HepG2 (cell line): ENCODE data around the gene E2F1. TPM values are rescaled to one million over a fixed set of nuclear protein-coding genes. Genes with fewer than 3 reads are reported as not detected.
A peak's percentile ranks its signal among the peaks of the same experiment; 100 is the strongest.

Experiments used
- ARNT ChIP-seq: fragments of 450-650 bp; IDR thresholded peaks from 2 replicates; pipeline ENCODE4 v1.6.1; 2017
- ATF7-NPFF ChIP-seq: sonication (generic); formaldehyde crosslinking; IDR thresholded peaks from 2 replicates; pipeline ENCODE4 v1.8.1; 2023; ENCODE audit warnings: mild to moderate bottlenecking, low read depth, missing genetic modification reagents, moderate library complexity
- BCL6 ChIP-seq: IDR thresholded peaks from 2 replicates; pipeline ENCODE4 v1.6.1; 2016; ENCODE audit warnings: missing genetic modification reagents, missing compliant biosample characterization
- ELF3 ChIP-seq: IDR thresholded peaks from 2 replicates; pipeline ENCODE4 v1.6.1; 2016; ENCODE audit warnings: missing genetic modification reagents, missing compliant biosample characterization
- FOXJ3 ChIP-seq: sonication (generic); formaldehyde crosslinking; IDR thresholded peaks from 2 replicates; pipeline ENCODE4 v1.4.0; 2020; ENCODE audit warnings: missing genetic modification reagents, mild to moderate bottlenecking, borderline replicate concordance
- GLI4 ChIP-seq: sonication (generic); formaldehyde crosslinking; IDR thresholded peaks from 2 replicates; pipeline ENCODE4 v1.5.1; 2020; ENCODE audit warnings: missing genetic modification reagents, mild to moderate bottlenecking, moderate library complexity, borderline replicate concordance
- GMEB2 ChIP-seq: IDR thresholded peaks from 2 replicates; pipeline ENCODE4 v1.6.1; 2016; ENCODE audit warnings: missing biosample characterization, missing genetic modification reagents, low read depth
- HIC2 ChIP-seq: sonication (generic); formaldehyde crosslinking; IDR thresholded peaks from 2 replicates; pipeline ENCODE4 v1.9.0; 2022; ENCODE audit warnings: low read depth, missing genetic modification reagents
- HOXA9 ChIP-seq: sonication (generic); formaldehyde crosslinking; IDR thresholded peaks from 2 replicates; pipeline ENCODE4 v1.8.1; 2022; ENCODE audit warnings: missing genetic modification reagents, mild to moderate bottlenecking, moderate library complexity, borderline replicate concordance
- KDM2A ChIP-seq: sonication (generic); formaldehyde crosslinking; IDR thresholded peaks from 2 replicates; pipeline ENCODE4 v1.4.0; 2020; ENCODE audit warnings: low read depth, missing genetic modification reagents, borderline replicate concordance
- MED1 ChIP-seq: sonication (generic); formaldehyde crosslinking; IDR thresholded peaks from 2 replicates; pipeline ENCODE4 v1.4.0; 2020; ENCODE audit warnings: missing genetic modification reagents
- MYPOP ChIP-seq: sonication (generic); formaldehyde crosslinking; IDR thresholded peaks from 2 replicates; pipeline ENCODE4 v1.8.1; 2023; ENCODE audit warnings: mild to moderate bottlenecking, moderate library complexity, missing genetic modification reagents
- NFRKB ChIP-seq: fragments of 450-650 bp; IDR thresholded peaks from 2 replicates; pipeline ENCODE4 v1.6.1; 2017
- NRL ChIP-seq: sonication (generic); formaldehyde crosslinking; IDR thresholded peaks from 2 replicates; pipeline ENCODE4 v1.5.0; 2020; ENCODE audit warnings: missing genetic modification reagents, mild to moderate bottlenecking, moderate library complexity, borderline replicate concordance
- RXRA ChIP-seq: sonication (generic); formaldehyde crosslinking; IDR thresholded peaks from 2 replicates; pipeline ENCODE4 v1.5.1; 2020; ENCODE audit warnings: missing genetic modification reagents
- SP1 ChIP-seq, 2 experiments: fragments of 450-650 bp in 1 of 2; sonication (generic) in 1 of 2; formaldehyde crosslinking in 1 of 2; IDR thresholded peaks; 2 replicates each; pipeline versions ENCODE4 v1.4.0 to v1.6.1; 2016 to 2020; ENCODE audit warnings: missing genetic modification reagents in 1 of 2
- SRY ChIP-seq: sonication (generic); formaldehyde crosslinking; IDR thresholded peaks from 2 replicates; pipeline ENCODE4 v1.8.0; 2022; ENCODE audit warnings: mild to moderate bottlenecking, missing genetic modification reagents
- ZBTB26 ChIP-seq: IDR thresholded peaks from 2 replicates; pipeline ENCODE4 v1.6.1; 2016; ENCODE audit warnings: missing compliant biosample characterization, missing genetic modification reagents, borderline replicate concordance
- ZFP37 ChIP-seq: sonication (generic); formaldehyde crosslinking; IDR thresholded peaks from 2 replicates; pipeline ENCODE4 v1.4.0; 2020; ENCODE audit warnings: missing genetic modification reagents, borderline replicate concordance
- ZNF12 ChIP-seq: sonication (generic); formaldehyde crosslinking; IDR thresholded peaks from 2 replicates; pipeline ENCODE4 v1.5.0; 2020; ENCODE audit warnings: missing genetic modification reagents
- ZNF121 ChIP-seq: sonication (generic); formaldehyde crosslinking; IDR thresholded peaks from 2 replicates; pipeline ENCODE4 v1.5.0; 2020; ENCODE audit warnings: mild to moderate bottlenecking, missing genetic modification reagents
- ZNF34 ChIP-seq: sonication (generic); formaldehyde crosslinking; IDR thresholded peaks from 2 replicates; pipeline ENCODE4 v1.4.0; 2020; ENCODE audit warnings: mild to moderate bottlenecking, missing genetic modification reagents, borderline replicate concordance
- ZNF382 ChIP-seq: sonication (generic); formaldehyde crosslinking; IDR thresholded peaks from 2 replicates; pipeline ENCODE4 v1.5.0; 2020; ENCODE audit warnings: missing genetic modification reagents, mild to moderate bottlenecking, borderline replicate concordance
- ZNF501 ChIP-seq: sonication (generic); formaldehyde crosslinking; IDR thresholded peaks from 2 replicates; pipeline ENCODE4 v1.5.1; 2020; ENCODE audit warnings: mild to moderate bottlenecking, moderate library complexity, missing genetic modification reagents
- ZNF615 ChIP-seq: sonication (generic); formaldehyde crosslinking; IDR thresholded peaks from 2 replicates; pipeline ENCODE4 v1.5.0; 2020; ENCODE audit warnings: mild to moderate bottlenecking, missing genetic modification reagents, borderline replicate concordance
- ZNF879 ChIP-seq: sonication (generic); formaldehyde crosslinking; IDR thresholded peaks from 2 replicates; pipeline ENCODE4 v1.8.1; 2023; ENCODE audit warnings: missing genetic modification reagents
- polyA plus RNA-seq, 8 experiments: library from polyadenylated mRNA; depleted of rRNA in 3 of 8; stranded (reverse) in 7 of 8; unstranded in 1 of 8; fragments of >200 nt; fragmentation: Illumina TruSeq in 4 of 8; extraction: Trizol in 4 of 8; gene quantifications; 2 replicates each; pipeline versions ENCODE4 v1.2.1 to v1.2.3, GENCODE V29; 2011 to 2016; ENCODE audit warnings: low read depth in 4 of 8, missing spikeins in 1 of 8, mixed read lengths in 1 of 8; ENCODE audit not compliant: insufficient read depth in 1 of 8
- total RNA-seq, 5 experiments: library from RNA; depleted of rRNA; stranded (reverse); fragments of >200 nt; fragmentation: Illumina TruSeq; extraction: Trizol; gene quantifications; 2 replicates each; pipeline ENCODE4 v1.2.3, GENCODE V29; 2016; ENCODE audit warnings: low read depth in 1 of 5

E2F1 gene
- total and polyA plus RNA-seq, 2 of the 13 experiments (the other 11 are each of a cell fraction or from before 2014, with no cell fraction given), result 25.5 to 39.4 TPM

- TF ChIP-seq MYPOP (no peak), ZBTB26 (CRISPR knock-in tag) (0 out of 2 replicates have a peak, but pooled peaks have one; percentile 4), MED1 (CRISPR knock-in tag) (no peak), ZNF12 (CRISPR knock-in tag) (no peak), ATF7-NPFF (no peak), RXRA (CRISPR knock-in tag) (no peak), GMEB2 (no peak), ZNF382 (CRISPR knock-in tag) (no peak), FOXJ3 (CRISPR knock-in tag) (no peak), ARNT (no peak), ZNF501 (CRISPR knock-in tag) (0 out of 2 replicates have a peak, but pooled peaks have one; percentile 7), ZNF879 (no peak), ZNF34 (CRISPR knock-in tag) (no peak), ZFP37 (no peak), ELF3 (CRISPR knock-in tag) (no peak), GLI4 (CRISPR knock-in tag) (no peak), KDM2A (CRISPR knock-in tag) (0 out of 2 replicates have a peak, but pooled peaks have one; percentile 13), BCL6 (CRISPR knock-in tag) (no peak), SP1 (IDR thresholded peaks at IDR 0.05) (no peak), SP1 (CRISPR knock-in tag; IDR thresholded peaks at IDR 0.05) (no peak), NRL (CRISPR knock-in tag) (no peak), ZNF121 (CRISPR knock-in tag) (no peak), HOXA9 (no peak), NFRKB (no peak), SRY (no peak), ZNF615 (no peak), HIC2 (CRISPR knock-in tag) (no peak)
Measured at GRCh38 chr20:33684533-33685327, 1.5 kb downstream of the E2F1 start (continued).
